HL-60 (cell line): Measurements from ENCODE around the gene SLC35A3.

Experiments used
- CTCF ChIP-seq: IDR thresholded peaks from one replicate; pipeline ENCODE4 v1.5.1; 2011; ENCODE audit warnings: low read length, control low read depth, inconsistent platforms; ENCODE audit not compliant: insufficient read depth
- GABPA ChIP-seq: IDR thresholded peaks from 2 replicates; pipeline ENCODE4 v1.6.1; 2012; ENCODE audit warnings: low read depth
- POLR2AphosphoS5 ChIP-seq: IDR thresholded peaks from 2 replicates; pipeline ENCODE4 v1.6.1; 2012; ENCODE audit warnings: low read depth
- SPI1 ChIP-seq: IDR thresholded peaks from 2 replicates; pipeline ENCODE4 v1.6.1; 2012; ENCODE audit warnings: low read depth, mild to moderate bottlenecking, borderline replicate concordance
- TF ChIP-seq, protein P1 (sequence below): IDR thresholded peaks from 2 replicates; pipeline ENCODE4 v1.6.1; 2012; ENCODE audit warnings: low read depth; ENCODE audit not compliant: insufficient replicate concordance

DNA sequence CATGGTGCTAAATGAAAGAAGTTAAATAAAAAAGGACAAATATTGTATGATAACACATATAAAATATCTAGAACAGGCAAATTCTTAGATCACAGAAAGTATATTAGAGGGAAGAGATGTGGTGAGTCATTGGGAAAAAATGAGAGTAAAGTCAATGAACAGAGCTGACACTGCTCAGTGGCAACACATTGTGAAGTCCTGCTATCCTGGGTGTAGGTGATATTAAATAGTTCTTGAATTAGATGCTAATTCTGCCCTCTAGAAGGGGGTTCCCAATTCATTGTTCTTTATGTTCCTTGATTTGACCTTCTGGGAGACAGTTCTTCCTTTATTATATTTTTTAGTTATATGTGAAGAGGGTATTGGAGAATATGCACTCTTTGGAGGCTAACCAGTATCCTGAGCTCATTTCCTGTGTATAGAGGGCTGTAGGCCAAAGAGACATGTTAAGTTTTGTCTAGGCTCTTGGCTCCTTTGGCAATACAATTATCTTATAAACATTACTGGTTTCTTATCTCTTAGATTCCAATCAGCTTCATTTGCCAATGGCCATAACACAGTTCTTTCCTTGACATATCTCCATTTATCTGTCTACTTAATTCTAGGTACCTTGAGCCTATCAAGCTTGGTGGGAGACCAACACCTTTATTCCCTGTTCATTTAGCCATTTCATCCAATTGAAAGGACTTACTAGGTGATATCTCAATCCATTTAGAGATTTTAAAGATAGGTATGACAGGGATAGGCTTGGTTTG lies 6.6 kb upstream of the SLC35A3 start:
- TF ChIP-seq CTCF (no peak), GABPA (no peak), POLR2AphosphoS5 (no peak), SPI1 (no peak)
- TF ChIP-seq, protein P1, sequence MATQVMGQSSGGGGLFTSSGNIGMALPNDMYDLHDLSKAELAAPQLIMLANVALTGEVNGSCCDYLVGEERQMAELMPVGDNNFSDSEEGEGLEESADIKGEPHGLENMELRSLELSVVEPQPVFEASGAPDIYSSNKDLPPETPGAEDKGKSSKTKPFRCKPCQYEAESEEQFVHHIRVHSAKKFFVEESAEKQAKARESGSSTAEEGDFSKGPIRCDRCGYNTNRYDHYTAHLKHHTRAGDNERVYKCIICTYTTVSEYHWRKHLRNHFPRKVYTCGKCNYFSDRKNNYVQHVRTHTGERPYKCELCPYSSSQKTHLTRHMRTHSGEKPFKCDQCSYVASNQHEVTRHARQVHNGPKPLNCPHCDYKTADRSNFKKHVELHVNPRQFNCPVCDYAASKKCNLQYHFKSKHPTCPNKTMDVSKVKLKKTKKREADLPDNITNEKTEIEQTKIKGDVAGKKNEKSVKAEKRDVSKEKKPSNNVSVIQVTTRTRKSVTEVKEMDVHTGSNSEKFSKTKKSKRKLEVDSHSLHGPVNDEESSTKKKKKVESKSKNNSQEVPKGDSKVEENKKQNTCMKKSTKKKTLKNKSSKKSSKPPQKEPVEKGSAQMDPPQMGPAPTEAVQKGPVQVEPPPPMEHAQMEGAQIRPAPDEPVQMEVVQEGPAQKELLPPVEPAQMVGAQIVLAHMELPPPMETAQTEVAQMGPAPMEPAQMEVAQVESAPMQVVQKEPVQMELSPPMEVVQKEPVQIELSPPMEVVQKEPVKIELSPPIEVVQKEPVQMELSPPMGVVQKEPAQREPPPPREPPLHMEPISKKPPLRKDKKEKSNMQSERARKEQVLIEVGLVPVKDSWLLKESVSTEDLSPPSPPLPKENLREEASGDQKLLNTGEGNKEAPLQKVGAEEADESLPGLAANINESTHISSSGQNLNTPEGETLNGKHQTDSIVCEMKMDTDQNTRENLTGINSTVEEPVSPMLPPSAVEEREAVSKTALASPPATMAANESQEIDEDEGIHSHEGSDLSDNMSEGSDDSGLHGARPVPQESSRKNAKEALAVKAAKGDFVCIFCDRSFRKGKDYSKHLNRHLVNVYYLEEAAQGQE, result no peak
